ENCODE results near the gene EGR1.

- TF ChIP-seq CTCF (IDR thresholded peaks at IDR 0.05) (no peak), POLR2A (IDR thresholded peaks at IDR 0.05) (no peak), EP300 (IDR thresholded peaks at IDR 0.05) (no peak), POLR2AphosphoS5 (IDR thresholded peaks at IDR 0.05) (no peak)
Observed at GRCh38 chr5:138495351-138495750, 30.1 kb downstream of the EGR1 start.

Measured in stomach (tissue), 4 donors.